Caco-2 (cell line): ENCODE results near the gene UGT1A5. TPM values are rescaled to one million over a fixed set of nuclear protein-coding genes. Genes with fewer than 3 reads are reported as not detected.

Experiments
- BruUV-seq: library from RNA; stranded (reverse); fragments of 400-500 nt; replicated peaks from 2 replicates; lab custom pipeline; 2021; lab: Mats Ljungman, UMichigan
- CTCF ChIA-PET: fragments of 300-600 bp; sonication (Branson Sonifier 250); formaldehyde crosslinking; loops from one replicate; lab custom pipeline; 2022; ENCODE audit warnings: antibody characterized with exemption; lab: Charles Lee
- POLR2A ChIA-PET: fragments of 300-600 bp; sonication (Branson Sonifier 250); formaldehyde crosslinking; loops from one replicate; lab custom pipeline; 2022; ENCODE audit warnings: antibody characterized with exemption; lab: Charles Lee
- DNase-seq, 2 experiments: peaks; one replicate each; pipeline versions ENCODE4 v3.0.0 to v3.0.0-alpha.2; 2020 to 2022
- H3K27me3 ChIP-seq: replicated peaks from 2 replicates; pipeline ENCODE4 v1.6.0; 2011; ENCODE audit warnings: low read length; ENCODE audit not compliant: control insufficient read depth, insufficient read depth
- H3K36me3 ChIP-seq: 2 replicates; pipeline ENCODE4 v1.5.1; 2011; ENCODE audit warnings: low read length; ENCODE audit not compliant: control insufficient read depth, insufficient read depth
- H3K4me1 ChIP-seq: fragments of 250-450 bp; sonication (Bioruptor Pico); 2 replicates; pipeline ENCODE4 v1.5.1; 2020; ENCODE audit warnings: mild to moderate bottlenecking
- H3K4me3 ChIP-seq: 2 replicates; pipeline ENCODE4 v1.5.1; 2011; ENCODE audit warnings: low read depth, mild to moderate bottlenecking, control low read depth, low read length
- H3K9me3 ChIP-seq: fragments of 250-450 bp; sonication (Bioruptor Pico); 2 replicates; pipeline ENCODE4 v1.5.1; 2020; ENCODE audit warnings: mild to moderate bottlenecking, moderate library complexity
- H3K27ac Mint-ChIP-seq: one replicate; pipeline ENCODE4 v1.8.0; 2022; ENCODE audit warnings: mixed read lengths; ENCODE audit not compliant: unreplicated experiment
- H3K27me3 Mint-ChIP-seq: one replicate; pipeline ENCODE4 v1.8.0; 2022; ENCODE audit warnings: mixed read lengths; ENCODE audit not compliant: insufficient read depth, unreplicated experiment
- H3K36me3 Mint-ChIP-seq: one replicate; pipeline ENCODE4 v1.8.0; 2022; ENCODE audit warnings: mild to moderate bottlenecking, mixed read lengths; ENCODE audit not compliant: insufficient read depth, unreplicated experiment
- H3K4me1 Mint-ChIP-seq: one replicate; pipeline ENCODE4 v1.8.0; 2022; ENCODE audit warnings: low read depth, mixed read lengths; ENCODE audit not compliant: unreplicated experiment
- H3K4me3 Mint-ChIP-seq: one replicate; pipeline ENCODE4 v1.8.0; 2022; ENCODE audit warnings: mild to moderate bottlenecking, moderate library complexity, mixed read lengths; ENCODE audit not compliant: unreplicated experiment
- H3K9me3 Mint-ChIP-seq: one replicate; pipeline ENCODE4 v1.8.0; 2022; ENCODE audit warnings: mixed read lengths; ENCODE audit not compliant: unreplicated experiment
- CTCF ChIP-seq, 2 experiments: fragments of 200-600 bp in 1 of 2; IDR thresholded peaks; 1 replicate in 1 of 2; 2 replicates in 1 of 2; pipeline versions ENCODE4 v1.5.1 to v1.8.0; 2011 to 2022; ENCODE audit warnings: antibody characterized with exemption in 1 of 2, control low read depth in 1 of 2, inconsistent platforms in 1 of 2, low read depth in 1 of 2, low read length in 1 of 2, mild to moderate bottlenecking in 1 of 2, moderate library complexity in 1 of 2; ENCODE audit not compliant: insufficient read depth in 1 of 2, severe bottlenecking in 1 of 2, unreplicated experiment in 1 of 2
- intact Hi-C: fragments of 100-400 bp; cut with micrococcal nuclease; formaldehyde crosslinking; loops from one replicate; pipeline ENCODE4 v1.10.0; 2022; ENCODE audit not compliant: unreplicated experiment
- total RNA-seq: library from RNA; stranded (reverse); gene quantifications from 2 replicates; pipeline ENCODE4 v1.2.3, GENCODE V29; 2022

The UGT1A5 gene
- total RNA-seq, 1 experiment from 2014 or later, result 1.2 TPM

GRCh38 chr2:233689031-233689430 lies 23.7 kb upstream of the UGT1A5 start:
- Histone ChIP-seq H3K36me3 (no peaks in the 10 kb centered on the region), H3K9me3 (no peaks in the 10 kb centered on the region), H3K4me1 (peaks cover 12% of the 10 kb centered on the region; the same call in 1 of the 2 replicates), H3K4me3 (no peak overlapping the region), H3K27me3 (no peaks in the 10 kb centered on the region)
- BruUV-seq, result no TSS peak
- Mint-ChIP-seq H3K27ac (no peak overlapping the region), H3K4me3 (no peak overlapping the region), H3K9me3 (no peaks in the 10 kb centered on the region), H3K27me3 (no peaks in the 10 kb centered on the region), H3K36me3 (peaks cover 17% of the 10 kb centered on the region), H3K4me1 (no peaks in the 10 kb centered on the region)
- DNase-seq, result no peak
- POLR2A ChIA-PET, result no interaction called here
- CTCF ChIA-PET, result no interaction called here
- TF ChIP-seq CTCF (IDR thresholded peaks at IDR 0.05; ENCODE audit: insufficient read depth in 1 of 2, low read depth in 1 of 2, low read length in 1 of 2, severe bottlenecking in 1 of 2, unreplicated experiment in 1 of 2), result no peak
- intact Hi-C loops, result no loop called here

GRCh38 chr2:233689501-233689900 lies 23.2 kb upstream of the UGT1A5 start:
- Mint-ChIP-seq H3K4me1 (no peaks in the 10 kb centered on the region), H3K4me3 (no peak overlapping the region), H3K27me3 (no peaks in the 10 kb centered on the region), H3K9me3 (no peaks in the 10 kb centered on the region), H3K27ac (no peak overlapping the region), H3K36me3 (peaks cover 17% of the 10 kb centered on the region)
- BruUV-seq, result no TSS peak
- no peaks in the 10 kb centered on the region for H3K9me3 ChIP-seq
- H3K4me1 ChIP-seq, result peaks cover 12% of the 10 kb centered on the region; the same call in 1 of the 2 replicates
- H3K27me3 ChIP-seq, result no peaks in the 10 kb centered on the region
- no peaks in the 10 kb centered on the region for H3K36me3 ChIP-seq
- ChIA-PET POLR2A (no interaction called here), CTCF (no interaction called here)
- intact Hi-C loops, result no loop called here
- no peak overlapping the region for H3K4me3 ChIP-seq
- TF ChIP-seq CTCF (IDR thresholded peaks at IDR 0.05; ENCODE audit: insufficient read depth in 1 of 2, low read depth in 1 of 2, low read length in 1 of 2, severe bottlenecking in 1 of 2, unreplicated experiment in 1 of 2), result no peak
- no peak for DNase-seq

GRCh38 chr2:233690444-233690843 lies 22.3 kb upstream of the UGT1A5 start:
- H3K9me3 ChIP-seq, result no peaks in the 10 kb centered on the region
- peaks cover 12% of the 10 kb centered on the region; the same call in 1 of the 2 replicates for H3K4me1 ChIP-seq
- H3K27ac Mint-ChIP-seq, result no peak overlapping the region
- no peaks in the 10 kb centered on the region for H3K4me1 Mint-ChIP-seq
- ChIA-PET CTCF (no interaction called here), POLR2A (no interaction called here)
- H3K4me3 ChIP-seq, result no peak overlapping the region
- H3K36me3 ChIP-seq, result no peaks in the 10 kb centered on the region
- no TSS peak for BruUV-seq
- H3K9me3 Mint-ChIP-seq, result no peaks in the 10 kb centered on the region
- H3K27me3 Mint-ChIP-seq, result no peaks in the 10 kb centered on the region
- TF ChIP-seq CTCF (IDR thresholded peaks at IDR 0.05; ENCODE audit: insufficient read depth in 1 of 2, low read depth in 1 of 2, low read length in 1 of 2, severe bottlenecking in 1 of 2, unreplicated experiment in 1 of 2), result no peak
- H3K27me3 ChIP-seq, result no peaks in the 10 kb centered on the region
- intact Hi-C loops, result no loop called here
- H3K36me3 Mint-ChIP-seq, result peaks cover 17% of the 10 kb centered on the region
- H3K4me3 Mint-ChIP-seq, result no peak overlapping the region
- DNase-seq, result no peak
